Fibroblast of villous mesenchyme (primary cell): ENCODE results near the gene CACNA1C. TPM values are rescaled to one million over a fixed set of nuclear protein-coding genes. Genes with fewer than 3 reads are reported as not detected.
A peak's percentile ranks its signal among the peaks of the same experiment; 100 is the strongest.

Experiments
- DNase-seq: peaks from one replicate; pipeline ENCODE4 v3.0.0-alpha.2; 2010; ENCODE audit warnings: low read depth
- H3K4me3 ChIP-seq: 2 replicates; pipeline ENCODE4 v1.5.1; 2011; ENCODE audit warnings: low read depth, mild to moderate bottlenecking, low read length
- CTCF ChIP-seq: IDR thresholded peaks from 2 replicates; pipeline ENCODE4 v1.5.1; 2012; ENCODE audit warnings: low read depth, mild to moderate bottlenecking, low read length; ENCODE audit not compliant: insufficient read depth
- total RNA-seq: library from RNA; depleted of rRNA; stranded (reverse); fragments of >200 nt; gene quantifications from 2 replicates; pipeline ENCODE4 v1.2.3, GENCODE V29; 2012

The CACNA1C gene
- total RNA-seq, 1 donor, result 11.7 TPM

GRCh38 chr12:2244013-2244861 is 191.4 kb downstream of the CACNA1C start:
- H3K4me3 ChIP-seq, result no peak overlapping the region
- TF ChIP-seq CTCF, result no peak
- peak; percentile 86 for DNase-seq

- TF ChIP-seq CTCF, result no peak
- no peak for DNase-seq
- no peak overlapping the region for H3K4me3 ChIP-seq
These were observed 193.6 kb downstream of the CACNA1C start for GRCh38 chr12:2246358-2246757.

- no peak for TF ChIP-seq CTCF
- no peak for DNase-seq
- no peak overlapping the region for H3K4me3 ChIP-seq
These were observed 194.3 kb downstream of the CACNA1C start for GRCh38 chr12:2247120-2247519.

GRCh38 chr12:2247596-2247995 is 194.8 kb downstream of the CACNA1C start:
- no peak overlapping the region for H3K4me3 ChIP-seq
- TF ChIP-seq CTCF, result no peak
- DNase-seq, result no peak

- peak; percentile 79 for DNase-seq
- no peak for TF ChIP-seq CTCF
- H3K4me3 ChIP-seq, result no peak overlapping the region
These were observed 195.5 kb downstream of the CACNA1C start for GRCh38 chr12:2248087-2248900.

GRCh38 chr12:2248901-2249381 is 196.2 kb downstream of the CACNA1C start:
- H3K4me3 ChIP-seq, result no peak overlapping the region
- peak; percentile 62 for DNase-seq
- TF ChIP-seq CTCF, result no peak
